Measurements from ENCODE around the gene CHST6.
A peak's percentile ranks its signal among the peaks of the same experiment; 100 is the strongest.
"Not testable (repeated sequence)": the region's sequence is repeated elsewhere in the genome, so short reads cannot be mapped to it uniquely, and the experiment has no call there.

Gene CHST6

GRCh38 chr16:75495076-75495674, at the start of gene CHST6:
CHST6 (minus strand) TSS chr16:75495441; CDS start chr16:75479828, 15,613 bp downstream.
- peak; percentile 75 for DNase-seq (ENCODE audit: low spot score)

- DNase-seq (ENCODE audit: low spot score): not testable (repeated sequence)
Measured at GRCh38 chr16:75542462-75542861, 47.2 kb upstream of the CHST6 start.

- no peak for DNase-seq (ENCODE audit: low spot score)
Measured at GRCh38 chr16:75541236-75541635, 46.0 kb upstream of the CHST6 start.

GRCh38 chr16:75538882-75539565, 43.8 kb upstream of the CHST6 start:
- peak; percentile 34 for DNase-seq (ENCODE audit: low spot score)

- no peak for DNase-seq (ENCODE audit: low spot score)
Measured at GRCh38 chr16:75537776-75538175, 42.5 kb upstream of the CHST6 start.

- DNase-seq (ENCODE audit: low spot score): no peak
Measured at GRCh38 chr16:75535901-75536300, 40.7 kb upstream of the CHST6 start, which contains the start of gene CHST5. CHST5 (minus strand) TSS chr16:75536108; CDS start chr16:75530384, 5,724 bp downstream.

GRCh38 chr16:75535211-75535843, 40.1 kb upstream of the CHST6 start:
- no peak for DNase-seq (ENCODE audit: low spot score)

GRCh38 chr16:75534560-75535205, 39.4 kb upstream of the CHST6 start:
- no peak for DNase-seq (ENCODE audit: low spot score)

- DNase-seq (ENCODE audit: low spot score): no peak
Measured at GRCh38 chr16:75532791-75533190, 37.5 kb upstream of the CHST6 start.

GRCh38 chr16:75532142-75532765, 37.0 kb upstream of the CHST6 start:
- no peak for DNase-seq (ENCODE audit: low spot score)

- no peak for DNase-seq (ENCODE audit: low spot score)
Measured at GRCh38 chr16:75529959-75530358, 34.7 kb upstream of the CHST6 start.

- no peak for DNase-seq (ENCODE audit: low spot score)
Measured at GRCh38 chr16:75529056-75529905, 34.0 kb upstream of the CHST6 start.

GRCh38 chr16:75527825-75528299, 32.6 kb upstream of the CHST6 start:
- DNase-seq (ENCODE audit: low spot score): no peak

- no peak for DNase-seq (ENCODE audit: low spot score)
Measured at GRCh38 chr16:75526032-75526790, 31.0 kb upstream of the CHST6 start.

GRCh38 chr16:75519175-75519574, 23.9 kb upstream of the CHST6 start:
- DNase-seq (ENCODE audit: low spot score): no peak

GRCh38 chr16:75516189-75516966, 21.1 kb upstream of the CHST6 start:
- DNase-seq (ENCODE audit: low spot score): not testable (repeated sequence)

- no peak for DNase-seq (ENCODE audit: low spot score)
Measured at GRCh38 chr16:75514296-75514695, 19.1 kb upstream of the CHST6 start.

- peak; percentile 34 for DNase-seq (ENCODE audit: low spot score)
Measured at GRCh38 chr16:75506574-75506973, 11.3 kb upstream of the CHST6 start.

- no peak for DNase-seq (ENCODE audit: low spot score)
Measured at GRCh38 chr16:75506107-75506506, 10.9 kb upstream of the CHST6 start.

GRCh38 chr16:75503801-75504200, 8.6 kb upstream of the CHST6 start:
- no peak for DNase-seq (ENCODE audit: low spot score)

All from pons (tissue), 1 donor.